Stimulated activated CD8-positive, alpha-beta memory T cell treated with anti-CD3 and anti-CD28 coated beads, Interleukin-12 subunit alpha, Interleukin-12 subunit beta, amount 100 ng/mL, for 1 hour (primary cell): Measurements from ENCODE around the gene PROK2.

Source experiments
- DNase-seq: peaks from one replicate; pipeline ENCODE4 v3.0.0-alpha.2; 2020; ENCODE audit warnings: low read depth

PROK2 gene

GRCh38 chr3:71784914-71785531, at the start of gene PROK2:
Gene PROK2, minus strand, starts transcription at chr3:71785148. Its CDS starts 96 bp downstream, at chr3:71785052.
- DNase-seq, result no peak

GRCh38 chr3:71831599-71831998, 46.7 kb upstream of the PROK2 start:
- DNase-seq, result no peak

GRCh38 chr3:71825551-71826283, 40.8 kb upstream of the PROK2 start:
- no peak for DNase-seq

- no peak for DNase-seq
These were observed 36.2 kb upstream of the PROK2 start for GRCh38 chr3:71821116-71821515.

GRCh38 chr3:71817262-71817661, 32.3 kb upstream of the PROK2 start:
- no peak for DNase-seq

GRCh38 chr3:71816767-71817156, 31.8 kb upstream of the PROK2 start:
- DNase-seq, result no peak

- DNase-seq, result no peak
These were observed 30.6 kb upstream of the PROK2 start for GRCh38 chr3:71815340-71816067.

GRCh38 chr3:71813704-71814103, 28.8 kb upstream of the PROK2 start:
- DNase-seq, result no peak

- DNase-seq, result no peak
These were observed 28.1 kb upstream of the PROK2 start for GRCh38 chr3:71813073-71813472.

GRCh38 chr3:71810056-71810455, 25.1 kb upstream of the PROK2 start:
- no peak for DNase-seq

- no peak for DNase-seq
These were observed 24.5 kb upstream of the PROK2 start for GRCh38 chr3:71809321-71810026.

GRCh38 chr3:71806736-71807135, 21.8 kb upstream of the PROK2 start:
- DNase-seq, result no peak

GRCh38 chr3:71805691-71806090, 20.7 kb upstream of the PROK2 start:
- DNase-seq, result no peak

- no peak for DNase-seq
These were observed 20.3 kb upstream of the PROK2 start for GRCh38 chr3:71805199-71805598.

- DNase-seq, result no peak
These were observed 18.3 kb upstream of the PROK2 start for GRCh38 chr3:71803248-71803647.

GRCh38 chr3:71801986-71802385, 17.0 kb upstream of the PROK2 start:
- no peak for DNase-seq

GRCh38 chr3:71800023-71800422, 15.1 kb upstream of the PROK2 start:
- no peak for DNase-seq

- no peak for DNase-seq
These were observed 12.5 kb upstream of the PROK2 start for GRCh38 chr3:71797455-71797854.

- no peak for DNase-seq
These were observed 11.3 kb upstream of the PROK2 start for GRCh38 chr3:71796290-71796689.

GRCh38 chr3:71791634-71792033, 6.7 kb upstream of the PROK2 start:
- no peak for DNase-seq

GRCh38 chr3:71789922-71790321, 5.0 kb upstream of the PROK2 start:
- no peak for DNase-seq

GRCh38 chr3:71787851-71788405, 3.0 kb upstream of the PROK2 start:
- no peak for DNase-seq
